NOMO-1 (cell line): ENCODE measurements around the gene ACAD11.

ENCODE experiments used
- DNase-seq, 2 experiments: peaks; one replicate each; lab custom pipeline; 2025; ENCODE audit not compliant: unreplicated experiment in 2 of 2; lab: John Stamatoyannopoulos, UW

ACAD11 gene

GRCh38 chr3:132659365-132660051, at the start of gene ACAD11:
ACAD11 (minus strand) TSS chr3:132659809; CDS start chr3:132659751, 58 bp downstream.
- DNase-seq = peak; percentile 62 to 66

- DNase-seq = no peak
Observed at GRCh38 chr3:132703733-132704132, 44.1 kb upstream of the ACAD11 start.

- DNase-seq = no peak
Observed at GRCh38 chr3:132695422-132695821, 35.8 kb upstream of the ACAD11 start.

GRCh38 chr3:132694991-132695390, 35.4 kb upstream of the ACAD11 start:
- no peak for DNase-seq

GRCh38 chr3:132690040-132690439, 30.4 kb upstream of the ACAD11 start:
- DNase-seq = no peak

GRCh38 chr3:132682201-132682600, 22.6 kb upstream of the ACAD11 start:
- DNase-seq = no peak

- DNase-seq = no peak
Observed at GRCh38 chr3:132681421-132681820, 21.8 kb upstream of the ACAD11 start.

GRCh38 chr3:132679911-132680310, 20.3 kb upstream of the ACAD11 start:
- no peak for DNase-seq

- DNase-seq = no peak
Observed at GRCh38 chr3:132675408-132675807, 15.8 kb upstream of the ACAD11 start.

- DNase-seq = no peak
Observed at GRCh38 chr3:132669256-132669777, 9.7 kb upstream of the ACAD11 start.

- no peak for DNase-seq
Observed at GRCh38 chr3:132665230-132665745, 5.7 kb upstream of the ACAD11 start.

- no peak for DNase-seq
Observed at GRCh38 chr3:132662212-132662611, 2.6 kb upstream of the ACAD11 start.

- DNase-seq = no peak
Observed at GRCh38 chr3:132661101-132661500, 1.5 kb upstream of the ACAD11 start.

GRCh38 chr3:132660811-132661070, 1.1 kb upstream of the ACAD11 start:
- DNase-seq = peak in 1 of 2 experiments; percentile 48

- peak; percentile 80 to 85 for DNase-seq
Observed at GRCh38 chr3:132660052-132660810, 622 bp upstream of the ACAD11 start, which contains the start of gene UBA5. UBA5 (plus strand) TSS chr3:132660329; CDS start chr3:132660538, 209 bp downstream.

- DNase-seq = no peak
Observed at GRCh38 chr3:132659000-132659364, 627 bp downstream of the ACAD11 start.

- DNase-seq = no peak
Observed at GRCh38 chr3:132657869-132658747, 1.5 kb downstream of the ACAD11 start.

GRCh38 chr3:132655471-132655870, 4.1 kb downstream of the ACAD11 start:
- no peak for DNase-seq

- no peak for DNase-seq
Observed at GRCh38 chr3:132654721-132655120, 4.9 kb downstream of the ACAD11 start.

- no peak for DNase-seq
Observed at GRCh38 chr3:132654190-132654589, 5.4 kb downstream of the ACAD11 start.
